Measurements from ENCODE around the gene IL24.

The IL24 gene

DNA sequence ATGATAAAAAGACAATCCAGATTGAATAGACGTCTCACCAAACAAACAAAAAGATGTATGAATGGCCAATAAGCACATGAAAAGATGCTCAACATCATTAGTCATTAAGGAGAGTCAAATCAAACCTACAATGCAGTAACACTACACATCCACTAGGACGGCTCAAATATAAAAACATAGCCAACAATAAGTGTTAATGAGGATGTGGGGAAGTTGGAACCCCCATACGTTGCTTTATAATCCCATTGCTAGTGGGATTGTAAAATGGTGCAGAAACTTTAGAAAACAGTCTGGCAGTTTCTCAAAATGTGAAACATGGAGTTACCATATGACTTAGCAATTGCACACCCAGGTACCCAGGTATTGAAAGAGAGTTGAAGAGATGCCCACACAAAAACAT, 14.7 kb upstream of the IL24 start:
- DNase-seq, result no peak

DNA sequence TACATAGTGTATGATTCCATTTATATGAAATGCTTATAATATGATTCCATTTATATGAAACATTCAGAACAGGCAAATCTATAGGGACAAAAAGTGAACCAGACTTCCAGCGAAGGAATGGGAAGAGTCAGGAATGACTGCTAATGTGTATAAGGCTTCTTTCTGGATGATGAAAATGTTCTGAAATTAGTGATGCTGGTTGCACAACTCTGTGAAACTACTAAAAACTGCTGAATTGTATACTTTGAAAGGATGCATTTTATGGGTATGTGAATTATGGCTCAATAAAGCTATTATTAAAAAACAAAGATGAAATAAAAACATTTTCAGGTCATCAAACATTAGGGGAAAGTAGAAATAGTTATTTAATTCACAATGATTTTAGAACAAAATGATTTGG, 14.1 kb upstream of the IL24 start:
- no peak for DNase-seq

DNA sequence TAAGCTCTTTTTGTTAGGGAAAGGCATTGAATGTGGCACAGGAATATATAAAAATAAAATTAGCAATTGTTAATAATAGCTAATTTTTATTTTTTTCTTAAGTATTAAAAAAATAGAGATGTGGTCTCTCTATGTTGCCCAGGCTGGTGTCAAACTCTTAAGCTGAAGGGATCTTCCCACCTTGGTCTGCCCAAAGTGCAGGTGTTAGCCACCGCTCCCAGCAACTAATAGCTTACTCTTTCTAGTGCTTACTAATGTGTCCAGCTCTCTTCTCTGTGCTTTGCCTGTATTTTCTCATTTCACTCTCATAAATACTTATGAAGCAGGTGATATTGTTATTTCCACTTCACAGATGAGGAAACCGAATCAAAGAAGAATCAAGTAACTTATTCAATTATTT, 13.4 kb upstream of the IL24 start:
- no peak for DNase-seq

DNA sequence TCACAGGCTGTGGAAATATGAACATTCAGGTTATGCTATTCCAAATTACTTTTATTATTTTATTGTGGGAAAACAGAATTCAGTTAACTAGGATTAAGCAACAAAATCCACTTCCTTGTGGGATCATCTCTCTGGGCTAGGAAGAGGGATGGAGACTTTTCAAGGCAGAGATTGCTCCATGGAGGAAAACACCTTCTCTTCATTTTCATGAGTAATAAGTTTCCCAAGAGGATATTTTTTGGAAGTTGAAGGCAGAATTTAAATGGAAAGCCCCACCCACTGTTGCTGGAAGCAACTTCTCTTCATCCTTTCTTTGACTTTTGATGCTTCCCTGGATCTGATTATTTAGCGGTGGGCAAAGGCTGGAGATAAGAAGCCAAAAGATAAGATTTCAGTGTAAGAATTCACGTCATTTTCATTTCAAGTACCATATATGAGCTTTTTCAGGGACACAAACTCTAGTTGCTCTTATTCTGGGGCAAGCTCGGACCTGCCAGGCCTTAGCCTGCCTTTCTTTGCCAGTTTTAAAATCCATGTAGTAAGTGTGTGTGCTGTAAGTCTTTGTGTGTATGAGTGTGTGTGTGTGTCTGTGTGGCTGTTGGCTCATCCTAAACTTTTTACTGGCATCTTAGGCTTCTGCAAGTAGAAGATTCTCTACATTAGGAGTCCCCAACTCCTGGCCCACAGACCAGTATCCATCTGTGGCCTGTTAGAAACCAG, 11.7 kb upstream of the IL24 start:
- DNase-seq, result no peak

DNA sequence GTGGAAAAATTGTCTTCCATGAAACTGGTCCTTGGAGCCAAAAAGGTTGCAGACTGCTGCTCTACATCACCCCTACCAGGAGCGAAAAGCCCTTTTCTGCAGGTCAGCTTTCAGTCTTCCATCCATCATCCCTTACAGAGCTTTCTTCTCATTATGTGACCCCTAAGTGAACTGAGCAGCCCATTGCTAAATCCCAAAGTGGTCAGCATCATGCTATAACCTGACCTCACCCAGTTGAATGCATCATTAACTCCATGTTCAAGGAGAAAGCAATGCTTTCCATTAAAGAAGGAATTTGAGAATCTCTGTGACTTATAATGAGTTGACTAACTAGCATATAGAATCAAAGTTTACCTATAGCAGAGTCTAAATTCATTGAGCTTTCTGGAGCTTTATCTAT, 10.4 kb upstream of the IL24 start:
- no peak for DNase-seq

DNA sequence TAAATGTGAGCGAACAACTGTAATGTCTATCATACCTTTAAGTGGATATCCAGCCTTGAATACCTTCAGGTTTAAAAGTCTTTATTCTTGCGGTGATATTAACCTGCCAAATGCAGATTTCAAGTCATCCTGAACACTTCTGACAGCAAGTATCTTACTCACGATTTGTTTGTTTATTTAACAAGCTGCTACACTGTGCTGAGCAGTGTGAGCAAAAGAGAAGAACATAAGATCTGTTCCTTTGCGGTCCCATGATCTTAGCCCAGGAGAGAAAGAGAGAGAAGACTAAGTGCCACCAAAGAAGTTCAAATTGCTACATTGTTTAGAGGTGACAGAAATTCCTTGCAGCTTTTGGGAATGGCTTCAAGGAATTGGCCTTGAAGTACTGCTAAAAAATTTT, 9.5 kb upstream of the IL24 start:
- no peak for DNase-seq

DNA sequence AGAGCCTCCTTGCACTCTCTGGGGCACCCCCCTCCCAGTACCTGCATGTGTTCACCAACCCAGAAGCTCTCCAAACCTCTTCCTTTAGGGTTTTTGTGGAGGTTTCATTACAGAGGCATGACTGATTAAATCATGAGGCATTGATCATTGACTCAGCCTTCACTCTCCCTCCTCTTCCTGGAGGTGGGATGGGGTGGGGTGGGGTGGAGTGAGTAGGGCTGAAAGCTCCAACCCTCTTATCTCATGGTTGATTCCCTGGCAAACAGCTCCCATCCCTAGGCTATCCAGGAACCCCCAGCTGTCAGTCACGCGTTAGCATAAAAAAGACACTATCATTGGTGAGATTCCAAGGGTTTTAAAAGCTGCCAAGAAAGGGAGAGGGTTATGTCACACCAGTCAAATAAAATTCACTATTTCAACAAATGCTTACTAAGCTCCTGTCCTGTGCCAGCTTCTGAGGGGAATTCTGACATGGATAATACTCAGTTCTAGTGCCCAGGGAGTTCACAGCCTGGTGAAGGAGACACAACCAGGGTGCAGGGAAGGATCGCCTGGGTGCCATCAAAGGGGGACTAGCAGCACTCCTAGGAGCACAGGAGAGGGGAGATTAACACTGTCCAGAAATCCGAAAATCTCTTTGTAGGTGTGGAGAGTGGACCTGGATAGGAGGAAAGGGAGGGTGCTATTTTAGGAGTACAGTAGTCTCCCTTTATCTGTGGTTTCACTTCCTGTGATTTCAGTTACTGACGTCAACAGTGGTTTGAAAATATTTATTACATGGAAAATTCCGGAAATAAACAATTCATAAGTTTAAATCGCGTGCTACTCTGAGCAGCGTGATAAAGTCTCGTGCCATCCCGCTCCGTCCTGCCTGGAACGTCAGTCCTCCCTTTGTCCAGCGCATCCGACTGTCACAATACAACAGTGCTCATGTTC, 6.8 kb upstream of the IL24 start:
- no peak for DNase-seq

DNA sequence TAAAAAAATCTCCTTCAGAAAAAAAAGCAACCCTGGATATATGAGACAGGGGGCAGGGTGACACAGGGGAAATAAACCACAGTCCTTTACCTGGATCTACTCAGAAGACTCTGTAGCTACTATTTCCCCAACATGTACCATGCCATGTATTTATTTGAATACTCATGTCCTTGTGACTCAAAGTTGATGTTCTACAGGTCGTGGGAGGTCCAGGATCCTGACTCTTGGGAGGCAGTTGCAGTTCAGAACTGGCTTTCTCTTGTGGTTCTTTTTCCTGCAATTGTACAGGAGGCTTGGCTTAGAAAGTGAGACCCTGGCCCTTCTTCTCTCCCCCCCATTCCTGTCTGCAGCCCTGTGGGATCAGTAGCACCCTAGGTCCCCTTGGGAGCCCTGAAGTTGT, 5.8 kb upstream of the IL24 start:
- DNase-seq, result no peak

DNA sequence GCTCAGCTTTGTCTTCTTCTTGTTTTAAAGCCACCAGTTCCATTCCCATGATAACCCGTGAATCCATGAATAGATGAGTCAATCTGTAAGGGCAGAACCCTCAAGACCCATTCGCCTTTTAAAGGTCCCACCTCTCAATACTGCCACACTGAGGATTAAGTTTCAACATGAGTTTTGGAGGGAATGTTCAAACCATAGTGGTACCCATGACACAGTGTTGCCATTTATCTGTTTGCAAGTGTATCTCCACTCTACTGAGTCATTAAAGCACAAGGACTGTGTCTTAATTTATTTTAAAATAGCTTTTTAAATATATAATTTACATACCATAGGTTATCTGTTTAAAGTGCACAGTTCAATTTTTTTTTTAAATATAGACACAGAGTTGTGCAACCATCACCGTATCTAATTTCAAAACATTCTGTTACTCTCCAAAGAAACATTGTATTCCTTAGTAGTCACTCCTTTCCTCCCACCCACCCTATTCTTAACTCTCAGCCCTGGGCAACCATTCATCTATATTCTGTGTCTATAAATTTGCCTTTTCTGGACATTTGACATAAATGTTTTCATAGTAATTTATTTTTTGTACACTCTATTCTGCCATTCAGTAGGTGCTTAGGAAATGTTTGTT, 4.8 kb upstream of the IL24 start:
- DNase-seq, result no peak

DNA sequence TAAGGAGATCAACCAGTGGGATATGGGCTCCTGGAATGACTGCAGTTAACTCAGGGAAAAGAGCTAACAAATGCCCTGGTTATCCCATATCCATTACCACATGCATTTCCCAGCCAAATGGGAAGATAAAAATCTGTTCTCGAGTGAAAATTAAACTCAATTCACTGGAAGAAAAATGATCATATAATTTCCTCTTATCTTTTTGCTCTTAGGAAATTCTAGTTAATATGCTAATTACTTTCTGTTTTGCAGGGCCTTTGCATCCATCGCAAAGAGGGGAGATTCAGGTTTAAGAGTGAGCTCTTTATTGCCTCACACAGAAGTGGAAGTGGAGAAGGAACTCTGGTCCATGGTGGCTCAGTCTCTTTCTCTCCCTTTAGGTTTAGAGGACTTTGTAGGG, 3.9 kb upstream of the IL24 start:
- DNase-seq, result no peak

DNA sequence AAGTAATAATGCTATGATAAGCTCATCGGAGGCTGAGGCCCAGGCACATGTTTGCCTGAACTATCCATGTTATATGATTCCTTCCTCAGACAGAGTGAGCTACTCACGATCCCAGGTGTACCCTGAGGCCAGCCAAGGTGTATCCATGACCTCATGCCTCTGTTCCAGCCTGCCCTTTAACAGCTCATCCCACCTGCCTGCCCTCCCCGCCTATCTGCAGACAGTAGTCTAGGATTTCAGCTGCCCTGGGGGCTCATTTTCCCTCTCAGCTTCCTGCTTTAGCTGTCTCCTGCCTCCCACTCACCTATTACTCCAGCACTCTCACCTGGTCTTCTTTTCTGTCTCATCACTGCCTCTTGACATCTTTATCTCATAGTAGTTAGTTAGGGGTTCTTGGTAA, 1.9 kb upstream of the IL24 start:
- no peak for DNase-seq

DNA sequence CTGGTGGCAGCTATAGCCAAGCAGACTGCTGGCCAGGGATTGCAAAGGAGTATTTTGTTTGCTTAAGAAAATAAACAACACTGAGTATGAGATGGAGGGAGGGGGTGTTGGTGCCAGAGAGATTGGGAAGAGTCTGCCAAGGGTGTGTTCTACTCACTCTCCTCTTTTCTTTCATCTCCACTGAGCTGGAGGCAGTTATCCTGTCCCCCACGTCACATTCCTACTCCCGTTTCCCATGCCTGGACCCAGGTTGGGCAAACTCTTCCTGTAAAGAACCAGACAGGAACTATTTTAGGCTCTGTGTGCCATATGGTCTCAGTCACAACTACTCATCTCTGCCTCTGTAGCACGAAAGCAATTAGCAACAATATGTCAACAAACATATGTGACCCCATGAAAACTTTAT, 1.4 kb upstream of the IL24 start:
- no peak for DNase-seq

DNA sequence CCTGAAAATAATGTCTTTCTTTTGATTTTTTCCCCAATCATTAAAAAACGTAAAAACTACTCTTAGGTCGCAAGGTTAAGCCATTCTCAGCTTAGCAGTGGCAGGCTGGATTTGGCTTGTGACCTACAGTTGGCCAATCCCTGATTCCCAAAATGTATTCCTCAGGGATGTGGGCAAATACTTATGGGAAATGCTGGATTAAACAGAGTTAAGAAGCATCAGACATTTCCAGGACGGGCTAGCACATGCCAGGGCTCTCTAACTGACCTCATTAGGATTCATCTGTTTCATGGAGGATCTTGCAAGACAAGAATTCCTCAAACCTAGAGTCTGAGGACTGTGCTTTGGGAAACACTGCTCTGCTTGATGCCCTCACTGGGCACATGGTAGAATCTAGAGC, 982 bp upstream of the IL24 start:
- no peak for DNase-seq

DNA sequence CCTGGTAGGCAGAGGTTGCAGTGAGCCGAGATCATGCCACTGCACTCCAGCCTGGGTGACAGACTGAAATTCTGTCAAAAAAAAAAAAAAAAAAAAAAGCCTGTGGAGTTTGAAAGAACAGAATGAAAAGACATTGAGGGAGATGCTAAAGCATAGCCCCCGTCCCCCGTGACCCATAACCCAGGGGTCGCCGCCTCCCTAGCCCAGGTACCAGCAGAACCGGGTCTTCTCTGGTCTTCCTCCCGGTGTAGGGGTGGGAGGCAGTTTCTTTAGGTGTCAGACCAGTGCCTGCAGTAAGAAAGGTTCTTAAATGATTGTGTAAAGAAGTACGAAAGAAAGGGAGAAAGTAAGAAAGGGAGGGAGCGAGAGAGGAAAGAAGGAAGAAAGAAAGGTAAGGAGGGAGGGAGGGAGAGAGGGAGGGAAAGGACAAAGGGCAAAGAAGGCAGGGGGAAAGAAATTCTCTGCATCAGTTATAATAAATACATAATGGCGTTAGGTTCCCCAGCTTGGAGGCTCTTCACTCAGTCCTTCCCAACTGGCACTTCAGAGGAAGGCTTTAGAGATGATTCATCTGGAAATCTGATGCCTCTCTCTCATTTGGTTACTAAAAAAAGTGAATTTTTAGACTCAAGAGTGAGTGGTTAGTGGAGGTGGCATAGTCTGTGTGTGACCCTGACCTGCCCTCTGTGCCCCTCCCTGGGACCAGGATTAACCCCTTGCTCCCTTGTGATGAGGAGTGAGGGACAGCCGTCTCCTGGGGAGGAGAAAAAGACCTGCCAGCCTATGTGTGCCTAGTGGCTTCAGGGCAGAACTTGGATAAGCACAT, 1.1 kb downstream of the IL24 start:
- no peak for DNase-seq

DNA sequence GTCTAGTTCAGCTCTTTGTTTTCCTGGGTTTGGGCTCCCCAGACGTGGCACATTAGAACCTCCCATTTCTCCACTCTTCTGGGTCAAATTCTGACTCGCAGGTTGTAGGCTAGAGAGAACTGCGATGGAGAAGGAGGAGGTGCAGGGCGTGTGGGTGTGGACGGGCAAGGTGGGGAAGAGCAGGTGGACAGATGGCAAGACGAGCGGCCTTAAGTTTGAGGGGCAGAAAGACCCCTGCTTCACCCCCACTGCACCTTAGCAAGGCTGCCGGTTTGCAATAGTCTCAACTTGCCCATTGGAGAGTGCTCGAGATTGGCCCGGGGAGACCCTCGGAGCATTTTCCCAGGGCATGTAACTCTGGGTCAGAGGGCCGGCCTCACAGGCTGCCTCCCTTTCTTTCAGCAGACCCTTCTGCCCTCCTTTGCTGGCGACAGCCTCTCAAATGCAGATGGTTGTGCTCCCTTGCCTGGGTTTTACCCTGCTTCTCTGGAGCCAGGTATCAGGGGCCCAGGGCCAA, 1.7 kb downstream of the IL24 start:
- DNase-seq, result no peak

DNA sequence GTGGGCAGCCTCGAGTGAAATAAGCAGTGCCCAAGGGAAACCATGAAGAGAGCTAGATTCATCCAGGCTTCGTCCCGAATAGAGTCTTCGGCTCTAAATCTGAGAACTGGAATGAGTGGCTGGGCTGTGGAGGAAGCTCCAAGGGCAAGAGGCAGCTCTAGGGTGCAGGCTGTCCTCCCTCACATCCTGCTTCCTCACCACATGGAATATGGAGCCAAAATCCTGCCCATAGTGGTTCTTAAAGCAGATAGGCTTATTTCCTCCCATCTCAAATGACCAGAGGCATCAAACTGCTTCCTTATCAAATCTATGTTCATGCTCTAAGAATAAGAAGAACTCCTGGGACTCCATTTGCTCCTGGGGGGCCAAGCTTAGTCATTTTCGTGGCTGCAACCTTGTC, 2.5 kb downstream of the IL24 start:
- no peak for DNase-seq

DNA sequence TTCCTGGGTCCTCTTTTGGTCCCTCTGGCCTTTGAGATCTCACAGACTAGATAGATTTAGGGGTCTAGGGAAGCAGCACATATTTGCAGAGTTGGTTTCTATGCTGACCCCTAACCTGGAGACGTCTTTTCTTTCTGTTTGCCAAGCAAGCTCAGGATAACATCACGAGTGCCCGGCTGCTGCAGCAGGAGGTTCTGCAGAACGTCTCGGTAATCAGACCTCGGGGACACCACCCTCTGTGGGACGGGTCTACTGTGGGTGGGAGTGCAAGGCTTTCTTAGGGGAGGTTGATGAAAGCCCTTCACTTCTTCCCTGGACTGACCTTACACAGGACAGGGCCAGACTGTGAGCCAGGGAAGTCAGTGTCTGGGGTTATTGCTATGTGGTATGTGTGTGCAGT, 2.9 kb downstream of the IL24 start:
- DNase-seq, result no peak

DNA sequence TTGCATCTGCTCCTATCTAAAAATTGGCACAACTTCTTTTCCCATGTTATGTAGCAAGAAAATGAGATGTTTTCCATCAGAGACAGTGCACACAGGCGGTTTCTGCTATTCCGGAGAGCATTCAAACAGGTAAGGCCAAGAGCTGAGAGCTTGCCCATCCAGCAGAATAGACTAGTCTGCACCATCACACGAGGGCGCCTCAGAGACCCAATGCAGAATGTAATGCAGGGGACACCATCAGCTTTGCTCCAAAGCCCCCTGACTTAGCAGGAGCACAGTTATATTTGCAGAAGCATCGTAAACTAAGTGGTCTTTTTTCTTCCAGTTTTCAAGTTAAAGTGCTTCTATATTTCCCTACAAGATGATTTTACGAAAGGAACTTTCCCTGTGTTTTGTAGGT, 4.7 kb downstream of the IL24 start:
- no peak for DNase-seq

DNA sequence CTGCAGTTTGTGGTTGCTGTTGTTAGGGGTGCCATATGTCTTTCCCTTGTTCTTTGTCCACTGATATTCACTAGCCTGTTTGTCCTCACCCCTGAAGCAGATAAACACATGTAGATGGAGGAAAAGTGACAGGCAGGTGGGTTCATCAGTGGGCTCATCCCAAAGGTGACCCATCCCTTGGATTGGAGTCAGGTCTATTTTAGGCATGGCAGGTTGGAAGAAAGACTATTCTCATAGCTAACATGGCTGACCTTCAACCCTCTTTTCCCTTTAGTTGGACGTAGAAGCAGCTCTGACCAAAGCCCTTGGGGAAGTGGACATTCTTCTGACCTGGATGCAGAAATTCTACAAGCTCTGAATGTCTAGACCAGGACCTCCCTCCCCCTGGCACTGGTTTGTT, 5.5 kb downstream of the IL24 start:
- no peak for DNase-seq

DNA sequence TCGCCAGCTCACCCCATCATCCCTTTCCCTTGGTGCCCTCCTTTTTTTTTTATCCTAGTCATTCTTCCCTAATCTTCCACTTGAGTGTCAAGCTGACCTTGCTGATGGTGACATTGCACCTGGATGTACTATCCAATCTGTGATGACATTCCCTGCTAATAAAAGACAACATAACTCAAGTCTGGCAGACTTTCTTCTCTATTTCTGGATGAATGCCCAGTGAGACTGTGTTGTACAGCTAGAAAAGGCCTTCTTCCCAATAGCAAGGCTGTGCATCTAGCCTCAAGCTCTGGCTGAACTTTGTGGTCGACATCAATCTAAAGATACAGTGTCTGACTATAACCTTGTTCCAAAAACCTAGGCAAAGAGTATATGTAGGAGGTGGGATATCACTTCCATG, 6.4 kb downstream of the IL24 start:
- DNase-seq, result no peak

DNA sequence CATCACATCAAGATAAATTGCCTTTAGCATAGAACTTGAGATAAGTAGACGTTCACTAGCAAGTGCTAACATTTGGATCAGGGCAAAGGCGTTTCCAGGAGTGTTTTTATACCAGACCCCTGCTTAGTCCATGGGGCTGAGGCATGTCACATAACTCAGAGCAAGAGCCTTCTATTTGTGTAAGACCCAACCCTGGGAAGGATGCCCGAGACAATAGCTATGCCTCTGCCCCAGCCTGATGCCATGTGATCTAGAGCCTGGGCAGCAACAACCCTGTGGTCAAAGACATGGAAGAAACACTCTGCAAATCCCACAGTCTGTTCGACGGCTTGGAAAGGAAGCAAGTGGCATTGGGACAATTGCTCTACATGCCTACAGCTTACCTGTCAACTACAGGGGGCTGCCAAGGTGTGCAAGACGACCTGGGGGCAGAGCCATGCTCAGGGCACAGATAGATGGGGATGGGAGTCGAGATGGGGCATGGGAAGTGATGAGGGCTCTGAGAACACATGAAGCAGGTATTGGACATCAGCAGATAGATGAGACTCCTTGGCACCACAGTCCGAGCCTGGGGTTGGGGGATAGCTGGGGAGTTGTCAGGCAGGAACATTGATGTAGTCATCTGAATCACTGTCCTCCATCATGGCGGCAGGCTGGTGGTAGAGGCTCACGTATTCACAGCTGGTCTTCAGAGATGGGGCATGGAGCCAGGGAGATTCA, 7.3 kb downstream of the IL24 start:
- DNase-seq, result no peak
